ENCODE results near the gene RASGRP1. TPM values are rescaled to one million over a fixed set of nuclear protein-coding genes. Genes with fewer than 3 reads are reported as not detected.

RASGRP1 gene
- total RNA-seq, 1 experiment from 2014 or later = 1.6 TPM

- DNase-seq (ENCODE audit: low read depth, low spot score) = no peak
- BruUV-seq (replicated peaks) = no TSS peak
- Histone ChIP-seq H3K9me2 (ENCODE audit: insufficient read depth) (no peaks in the 10 kb centered on the region), H3K9ac (ENCODE audit: low read length) (no peak overlapping the region), H3K4me2 (ENCODE audit: low read length) (no peak overlapping the region), H4K20me1 (ENCODE audit: insufficient read depth) (peaks cover 8% of the 10 kb centered on the region; the same call in 1 of the 2 replicates), H3K4me3 (replicated peaks in 1 of 2; ENCODE audit: low read depth in 1 of 2, low read length in 2 of 2) (no peak overlapping the region), H3K79me2 (ENCODE audit: insufficient read depth, low read length) (peaks cover 85% of the 10 kb centered on the region), H3K36me3 (ENCODE audit: control insufficient read depth in 1 of 2, insufficient read depth in 2 of 2, low read length in 2 of 2) (0 out of 4 replicates have a peak, but pooled peaks cover 0 to 2% of the 10 kb centered on the region in 2 experiments), H2AFZ (ENCODE audit: low read depth, low read length, poor library complexity, severe bottlenecking) (no peak overlapping the region), H3K27me3 (ENCODE audit: insufficient read depth, low read length) (no peaks in the 10 kb centered on the region), H3K9me3 (ENCODE audit: control insufficient read depth in 1 of 2, insufficient read depth in 1 of 2, low read depth in 1 of 2, low read length in 2 of 2) (no peaks in the 10 kb centered on the region), H3K27ac (ENCODE audit: low read depth, low read length) (no peak overlapping the region), H3K4me1 (ENCODE audit: control insufficient read depth in 1 of 2, insufficient read depth in 2 of 2, low read length in 2 of 2) (no peaks in the 10 kb centered on the region)
- ChIA-PET CTCF (interaction anchor here (1.0 kb wide), 1 partner anchor 24 kb away, joined by 6 read pairs; no protein-coding TSS in a partner anchor), RAD21 (ENCODE audit: low non-redundant PET in 1 of 2, low total read pairs in 2 of 2, uncharacterized antibody in 2 of 2, unreplicated experiment in 2 of 2) (no interaction called here), POLR2A (interaction anchor here (1.6 kb wide), 1 partner anchor 10 kb away, joined by 5 read pairs; the partner anchor contains the start of gene FAM98B)
- intact Hi-C loops (cut with micrococcal nuclease) = no loop called here
- no peak for TF ChIP-seq SRF (IDR thresholded peaks at IDR 0.05; ENCODE audit: low read depth)
- TF ChIP-seq ZFX (IDR thresholded peaks at IDR 0.05) = no peak
- no peak for TF ChIP-seq ATF3 (IDR thresholded peaks at IDR 0.05)
- TF ChIP-seq, protein P1, sequence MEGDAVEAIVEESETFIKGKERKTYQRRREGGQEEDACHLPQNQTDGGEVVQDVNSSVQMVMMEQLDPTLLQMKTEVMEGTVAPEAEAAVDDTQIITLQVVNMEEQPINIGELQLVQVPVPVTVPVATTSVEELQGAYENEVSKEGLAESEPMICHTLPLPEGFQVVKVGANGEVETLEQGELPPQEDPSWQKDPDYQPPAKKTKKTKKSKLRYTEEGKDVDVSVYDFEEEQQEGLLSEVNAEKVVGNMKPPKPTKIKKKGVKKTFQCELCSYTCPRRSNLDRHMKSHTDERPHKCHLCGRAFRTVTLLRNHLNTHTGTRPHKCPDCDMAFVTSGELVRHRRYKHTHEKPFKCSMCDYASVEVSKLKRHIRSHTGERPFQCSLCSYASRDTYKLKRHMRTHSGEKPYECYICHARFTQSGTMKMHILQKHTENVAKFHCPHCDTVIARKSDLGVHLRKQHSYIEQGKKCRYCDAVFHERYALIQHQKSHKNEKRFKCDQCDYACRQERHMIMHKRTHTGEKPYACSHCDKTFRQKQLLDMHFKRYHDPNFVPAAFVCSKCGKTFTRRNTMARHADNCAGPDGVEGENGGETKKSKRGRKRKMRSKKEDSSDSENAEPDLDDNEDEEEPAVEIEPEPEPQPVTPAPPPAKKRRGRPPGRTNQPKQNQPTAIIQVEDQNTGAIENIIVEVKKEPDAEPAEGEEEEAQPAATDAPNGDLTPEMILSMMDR (IDR thresholded peaks at IDR 0.05 in 2 of 3, conservative IDR thresholded peaks at IDR 0.05 in 1 of 3; ENCODE audit: borderline replicate concordance in 1 of 3, insufficient read depth in 1 of 3, low read depth in 2 of 3, low read length in 2 of 3) = no peak
- TF ChIP-seq, protein P2, sequence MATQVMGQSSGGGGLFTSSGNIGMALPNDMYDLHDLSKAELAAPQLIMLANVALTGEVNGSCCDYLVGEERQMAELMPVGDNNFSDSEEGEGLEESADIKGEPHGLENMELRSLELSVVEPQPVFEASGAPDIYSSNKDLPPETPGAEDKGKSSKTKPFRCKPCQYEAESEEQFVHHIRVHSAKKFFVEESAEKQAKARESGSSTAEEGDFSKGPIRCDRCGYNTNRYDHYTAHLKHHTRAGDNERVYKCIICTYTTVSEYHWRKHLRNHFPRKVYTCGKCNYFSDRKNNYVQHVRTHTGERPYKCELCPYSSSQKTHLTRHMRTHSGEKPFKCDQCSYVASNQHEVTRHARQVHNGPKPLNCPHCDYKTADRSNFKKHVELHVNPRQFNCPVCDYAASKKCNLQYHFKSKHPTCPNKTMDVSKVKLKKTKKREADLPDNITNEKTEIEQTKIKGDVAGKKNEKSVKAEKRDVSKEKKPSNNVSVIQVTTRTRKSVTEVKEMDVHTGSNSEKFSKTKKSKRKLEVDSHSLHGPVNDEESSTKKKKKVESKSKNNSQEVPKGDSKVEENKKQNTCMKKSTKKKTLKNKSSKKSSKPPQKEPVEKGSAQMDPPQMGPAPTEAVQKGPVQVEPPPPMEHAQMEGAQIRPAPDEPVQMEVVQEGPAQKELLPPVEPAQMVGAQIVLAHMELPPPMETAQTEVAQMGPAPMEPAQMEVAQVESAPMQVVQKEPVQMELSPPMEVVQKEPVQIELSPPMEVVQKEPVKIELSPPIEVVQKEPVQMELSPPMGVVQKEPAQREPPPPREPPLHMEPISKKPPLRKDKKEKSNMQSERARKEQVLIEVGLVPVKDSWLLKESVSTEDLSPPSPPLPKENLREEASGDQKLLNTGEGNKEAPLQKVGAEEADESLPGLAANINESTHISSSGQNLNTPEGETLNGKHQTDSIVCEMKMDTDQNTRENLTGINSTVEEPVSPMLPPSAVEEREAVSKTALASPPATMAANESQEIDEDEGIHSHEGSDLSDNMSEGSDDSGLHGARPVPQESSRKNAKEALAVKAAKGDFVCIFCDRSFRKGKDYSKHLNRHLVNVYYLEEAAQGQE (IDR thresholded peaks at IDR 0.05; ENCODE audit: low read depth) = no peak
- no peak for TF ChIP-seq ZNF274 (IDR thresholded peaks at IDR 0.05; ENCODE audit: low read depth, low read length)
- TF ChIP-seq EZH2phosphoT487 (IDR thresholded peaks at IDR 0.05; ENCODE audit: borderline replicate concordance) = no peak
- no peak for ATAC-seq
Observed at GRCh38 chr15:38463893-38464292, 100.7 kb downstream of the RASGRP1 start.

Measured in HCT116 (cell line).